ENCODE results near the gene DUSP6.

- TF ChIP-seq REST (IDR thresholded peaks at IDR 0.05) (no peak), CTCF (IDR thresholded peaks at IDR 0.05) (no peak)
Observed at GRCh38 chr12:89340861-89341260, 11.4 kb downstream of the DUSP6 start.
